HepG2 (cell line): ENCODE results near the gene DOLK. TPM values are rescaled to one million over a fixed set of nuclear protein-coding genes. Genes with fewer than 3 reads are reported as not detected.
A peak's percentile ranks its signal among the peaks of the same experiment; 100 is the strongest.

Experiments used
- GRHL1 ChIP-seq: sonication (generic); formaldehyde crosslinking; conservative IDR thresholded peaks from 2 replicates; pipeline ENCODE4 v1.8.0; 2022; ENCODE audit warnings: missing genetic modification reagents
- HMGXB3 ChIP-seq: sonication (generic); formaldehyde crosslinking; IDR thresholded peaks from 2 replicates; pipeline ENCODE4 v1.4.0; 2020; ENCODE audit warnings: missing genetic modification reagents, borderline replicate concordance
- HNF1B ChIP-seq: sonication (generic); formaldehyde crosslinking; IDR thresholded peaks from 2 replicates; pipeline ENCODE4 v1.5.1; 2020; ENCODE audit warnings: mild to moderate bottlenecking, moderate library complexity, missing genetic modification reagents
- JDP2 ChIP-seq: sonication (generic); formaldehyde crosslinking; IDR thresholded peaks from 2 replicates; pipeline ENCODE4 v1.8.1; 2022; ENCODE audit warnings: missing genetic modification reagents, borderline replicate concordance
- NPAS2 ChIP-seq: sonication (generic); formaldehyde crosslinking; IDR thresholded peaks from 2 replicates; pipeline ENCODE4 v1.8.0; 2022; ENCODE audit warnings: mild to moderate bottlenecking, missing genetic modification reagents, borderline replicate concordance
- RAD21 ChIP-seq: fragments of 450-650 bp; formaldehyde crosslinking; IDR thresholded peaks from 2 replicates; pipeline ENCODE4 v1.5.0; 2020; ENCODE audit warnings: mild to moderate bottlenecking
- SOX13 ChIP-seq, 3 experiments: fragments of 450-650 bp in 1 of 3; sonication (generic) in 1 of 3; formaldehyde crosslinking in 1 of 3; IDR thresholded peaks in 2 of 3; conservative IDR thresholded peaks in 1 of 3; 2 replicates each; pipeline versions ENCODE4 v1.5.0 to v1.6.1; 2016 to 2020; ENCODE audit warnings: antibody characterized with exemption in 1 of 3, mild to moderate bottlenecking in 1 of 3, missing compliant biosample characterization in 1 of 3, missing genetic modification reagents in 1 of 3, moderate library complexity in 1 of 3
- SP4 ChIP-seq: sonication (generic); formaldehyde crosslinking; IDR thresholded peaks from 2 replicates; pipeline ENCODE4 v1.8.1; 2023; ENCODE audit warnings: mild to moderate bottlenecking, missing genetic modification reagents
- THAP9 ChIP-seq: sonication (generic); formaldehyde crosslinking; IDR thresholded peaks from 2 replicates; pipeline ENCODE4; 2020; ENCODE audit warnings: missing genetic modification reagents, mild to moderate bottlenecking, borderline replicate concordance
- ZFP90 ChIP-seq: sonication (generic); formaldehyde crosslinking; IDR thresholded peaks from 2 replicates; pipeline ENCODE4 v1.8.0; 2022; ENCODE audit warnings: missing genetic modification reagents, mild to moderate bottlenecking, inconsistent platforms, borderline replicate concordance
- ZMYM2 ChIP-seq: sonication (generic); formaldehyde crosslinking; IDR thresholded peaks from 2 replicates; pipeline ENCODE4 v1.8.0; 2022; ENCODE audit warnings: mild to moderate bottlenecking, missing genetic modification reagents
- ZNF280B ChIP-seq: sonication (generic); formaldehyde crosslinking; IDR thresholded peaks from 2 replicates; pipeline ENCODE4 v1.5.0; 2020; ENCODE audit warnings: missing genetic modification reagents, mild to moderate bottlenecking, borderline replicate concordance
- polyA plus RNA-seq, 8 experiments: library from polyadenylated mRNA; depleted of rRNA in 3 of 8; stranded (reverse) in 7 of 8; unstranded in 1 of 8; fragments of >200 nt; fragmentation: Illumina TruSeq in 4 of 8; extraction: Trizol in 4 of 8; gene quantifications; 2 replicates each; pipeline versions ENCODE4 v1.2.1 to v1.2.3, GENCODE V29; 2011 to 2016; ENCODE audit warnings: low read depth in 4 of 8, missing spikeins in 1 of 8, mixed read lengths in 1 of 8; ENCODE audit not compliant: insufficient read depth in 1 of 8
- total RNA-seq, 5 experiments: library from RNA; depleted of rRNA; stranded (reverse); fragments of >200 nt; fragmentation: Illumina TruSeq; extraction: Trizol; gene quantifications; 2 replicates each; pipeline ENCODE4 v1.2.3, GENCODE V29; 2016; ENCODE audit warnings: low read depth in 1 of 5

DOLK gene
- total and polyA plus RNA-seq, 2 of the 13 experiments (the other 11 are each of a cell fraction or from before 2014, with no cell fraction given): 15.4 to 18.7 TPM

GRCh38 chr9:128921881-128922763, 25.3 kb downstream of the DOLK start (continued):
- TF ChIP-seq HNF1B (peak; percentile 9; the same call in 1 of the 2 replicates), SP4 (CRISPR knock-in tag) (peak; percentile 42; the same call in 1 of the 2 replicates), THAP9 (peak; percentile 50; the same call in 1 of the 2 replicates), GRHL1 (CRISPR knock-in tag) (no peak), HMGXB3 (CRISPR knock-in tag) (no peak), NPAS2 (CRISPR knock-in tag) (no peak), ZMYM2 (CRISPR knock-in tag) (no peak), RAD21 (CRISPR knock-in tag) (0 out of 2 replicates have a peak, but pooled peaks have one; percentile 15), SOX13 (IDR thresholded peaks at IDR 0.05) (no peak), SOX13 (CRISPR knock-in tag; conservative IDR thresholded peaks at IDR 0.05 in 1 of 2, IDR thresholded peaks at IDR 0.05 in 1 of 2) (no peak; a peak in 1 of 4 replicates), ZFP90 (CRISPR knock-in tag) (0 out of 2 replicates have a peak, but pooled peaks have one; percentile 21), JDP2 (CRISPR knock-in tag) (no peak), ZNF280B (CRISPR knock-in tag) (no peak)
